ENCODE measurements around the gene MACF1. TPM values are rescaled to one million over a fixed set of nuclear protein-coding genes. Genes with fewer than 3 reads are reported as not detected.
A peak's percentile ranks its signal among the peaks of the same experiment; 100 is the strongest.
"Not testable (repeated sequence)": the region's sequence is repeated elsewhere in the genome, so short reads cannot be mapped to it uniquely, and the experiment has no call there.

The MACF1 gene
- total RNA-seq, 2 donors from 2014 or later, result 169 to 292 TPM

GRCh38 chr1:39425634-39426033 lies 221.1 kb downstream of the MACF1 start:
- DNase-seq (no peak), ATAC-seq (replicated peaks in 1 of 2) (no peak)
- H3K36me3 Mint-ChIP-seq (ENCODE audit: insufficient read depth in 2 of 2), result peaks cover 13 to 27% of the 10 kb centered on the region in 2 donors

GRCh38 chr1:39426346-39426745 lies 221.9 kb downstream of the MACF1 start:
- ATAC-seq (replicated peaks in 1 of 2), result no peak
- peak overlapping the region; percentile 91 for H3K27ac Mint-ChIP-seq
- H3K4me3 Mint-ChIP-seq, result no peak overlapping the region
- peaks cover 13 to 29% of the 10 kb centered on the region in 2 donors for H3K36me3 Mint-ChIP-seq (ENCODE audit: insufficient read depth in 2 of 2)
- H3K27me3 Mint-ChIP-seq (ENCODE audit: low read depth), result no peaks in the 10 kb centered on the region
- H3K4me1 Mint-ChIP-seq (ENCODE audit: low read depth), result peaks cover 5% of the 10 kb centered on the region
- H3K9me3 Mint-ChIP-seq, result no peaks in the 10 kb centered on the region
- DNase-seq, result no peak

More at GRCh38 chr1:39425634-39426033, 221.1 kb downstream of the MACF1 start:
- H3K4me1 Mint-ChIP-seq (ENCODE audit: low read depth), result peaks cover 8% of the 10 kb centered on the region
- no peak overlapping the region for H3K4me3 Mint-ChIP-seq
- no peaks in the 10 kb centered on the region for H3K9me3 Mint-ChIP-seq
- H3K27ac Mint-ChIP-seq, result peak overlapping the region; percentile 34
- H3K27me3 Mint-ChIP-seq (ENCODE audit: low read depth), result no peaks in the 10 kb centered on the region

GRCh38 chr1:39427374-39427773 lies 222.9 kb downstream of the MACF1 start:
- H3K27ac Mint-ChIP-seq, result peak overlapping the region; percentile 64
- no peaks in the 10 kb centered on the region for H3K9me3 Mint-ChIP-seq
- ATAC-seq (replicated peaks in 1 of 2) (no peak), DNase-seq (no peak)
- H3K4me3 Mint-ChIP-seq, result no peak overlapping the region
- no peaks in the 10 kb centered on the region for H3K27me3 Mint-ChIP-seq (ENCODE audit: low read depth)
- H3K4me1 Mint-ChIP-seq (ENCODE audit: low read depth), result peaks cover 2% of the 10 kb centered on the region
- peaks cover 11 to 29% of the 10 kb centered on the region in 2 donors for H3K36me3 Mint-ChIP-seq (ENCODE audit: insufficient read depth in 2 of 2)

- Mint-ChIP-seq H3K27me3 (ENCODE audit: low read depth) (no peaks in the 10 kb centered on the region), H3K36me3 (ENCODE audit: insufficient read depth in 2 of 2) (peaks cover 8 to 28% of the 10 kb centered on the region in 2 donors), H3K27ac (no peak overlapping the region), H3K4me3 (no peak overlapping the region), H3K9me3 (no peaks in the 10 kb centered on the region), H3K4me1 (ENCODE audit: low read depth) (no peaks in the 10 kb centered on the region)
- ATAC-seq (replicated peaks in 1 of 2) (no peak), DNase-seq (no peak)
Observed at GRCh38 chr1:39427912-39428311, 223.4 kb downstream of the MACF1 start.

- H3K4me1 Mint-ChIP-seq (ENCODE audit: low read depth), result no peaks in the 10 kb centered on the region
- H3K4me3 Mint-ChIP-seq, result no peak overlapping the region
- peaks cover 6 to 35% of the 10 kb centered on the region in 2 donors for H3K36me3 Mint-ChIP-seq (ENCODE audit: insufficient read depth in 2 of 2)
- H3K9me3 Mint-ChIP-seq, result no peaks in the 10 kb centered on the region
- DNase-seq, result no peak
- ATAC-seq (replicated peaks in 1 of 2), result no peak
- H3K27ac Mint-ChIP-seq, result peak overlapping the region; percentile 75
- H3K27me3 Mint-ChIP-seq (ENCODE audit: low read depth), result no peaks in the 10 kb centered on the region
Observed at GRCh38 chr1:39431927-39432326, 227.4 kb downstream of the MACF1 start.

- Mint-ChIP-seq H3K4me1 (ENCODE audit: low read depth) (no peaks in the 10 kb centered on the region), H3K9me3 (no peaks in the 10 kb centered on the region), H3K36me3 (ENCODE audit: insufficient read depth in 2 of 2) (peaks cover 9 to 30% of the 10 kb centered on the region in 2 donors), H3K27me3 (ENCODE audit: low read depth) (no peaks in the 10 kb centered on the region), H3K4me3 (no peak overlapping the region), H3K27ac (peak overlapping the region; percentile 92)
- no peak for ATAC-seq (replicated peaks in 1 of 2)
- no peak for DNase-seq
Observed at GRCh38 chr1:39434797-39435395, 230.4 kb downstream of the MACF1 start.

- H3K27ac Mint-ChIP-seq, result peak overlapping the region; percentile 92
- DNase-seq (no peak), ATAC-seq (replicated peaks in 1 of 2) (no peak)
Observed at GRCh38 chr1:39435597-39435996, 231.1 kb downstream of the MACF1 start.

GRCh38 chr1:39436842-39437241 lies 232.3 kb downstream of the MACF1 start:
- Mint-ChIP-seq H3K4me1 (ENCODE audit: low read depth) (no peaks in the 10 kb centered on the region), H3K4me3 (no peak overlapping the region), H3K36me3 (ENCODE audit: insufficient read depth in 2 of 2) (peaks cover 15 to 34% of the 10 kb centered on the region in 2 donors), H3K9me3 (no peaks in the 10 kb centered on the region), H3K27ac (peak overlapping the region; percentile 77), H3K27me3 (ENCODE audit: low read depth) (no peaks in the 10 kb centered on the region)
- ATAC-seq (replicated peaks in 1 of 2) (no peak), DNase-seq (no peak)

More at GRCh38 chr1:39435597-39435996, 231.1 kb downstream of the MACF1 start:
- Mint-ChIP-seq H3K27me3 (ENCODE audit: low read depth) (no peaks in the 10 kb centered on the region), H3K4me3 (no peak overlapping the region), H3K9me3 (no peaks in the 10 kb centered on the region), H3K36me3 (ENCODE audit: insufficient read depth in 2 of 2) (peaks cover 11 to 31% of the 10 kb centered on the region in 2 donors), H3K4me1 (ENCODE audit: low read depth) (no peaks in the 10 kb centered on the region)

GRCh38 chr1:39438042-39438441 lies 233.5 kb downstream of the MACF1 start:
- Mint-ChIP-seq H3K27me3 (ENCODE audit: low read depth) (no peaks in the 10 kb centered on the region), H3K9me3 (no peaks in the 10 kb centered on the region), H3K4me1 (ENCODE audit: low read depth) (no peaks in the 10 kb centered on the region), H3K27ac (peak overlapping the region; percentile 38), H3K36me3 (ENCODE audit: insufficient read depth in 2 of 2) (peaks cover 21 to 32% of the 10 kb centered on the region in 2 donors), H3K4me3 (no peak overlapping the region)
- no peak for DNase-seq
- no peak for ATAC-seq (replicated peaks in 1 of 2)

GRCh38 chr1:39440856-39441255 lies 236.4 kb downstream of the MACF1 start:
- ATAC-seq (replicated peaks in 1 of 2), result no peak
- Mint-ChIP-seq H3K9me3 (no peaks in the 10 kb centered on the region), H3K27ac (no peak overlapping the region), H3K36me3 (ENCODE audit: insufficient read depth in 2 of 2) (peaks cover 22 to 33% of the 10 kb centered on the region in 2 donors), H3K27me3 (ENCODE audit: low read depth) (no peaks in the 10 kb centered on the region), H3K4me1 (ENCODE audit: low read depth) (no peaks in the 10 kb centered on the region), H3K4me3 (no peak overlapping the region)
- no peak for DNase-seq

GRCh38 chr1:39441797-39442196 lies 237.3 kb downstream of the MACF1 start:
- H3K36me3 Mint-ChIP-seq (ENCODE audit: insufficient read depth in 2 of 2), result peaks cover 20 to 25% of the 10 kb centered on the region in 2 donors
- ATAC-seq (replicated peaks in 1 of 2) (no peak), DNase-seq (no peak)
- no peak overlapping the region for H3K27ac Mint-ChIP-seq
- no peaks in the 10 kb centered on the region for H3K27me3 Mint-ChIP-seq (ENCODE audit: low read depth)
- H3K4me3 Mint-ChIP-seq, result no peak overlapping the region
- H3K4me1 Mint-ChIP-seq (ENCODE audit: low read depth), result no peaks in the 10 kb centered on the region
- H3K9me3 Mint-ChIP-seq, result no peaks in the 10 kb centered on the region

- Mint-ChIP-seq H3K27me3 (ENCODE audit: low read depth) (no peaks in the 10 kb centered on the region), H3K27ac (no peak overlapping the region), H3K4me1 (ENCODE audit: low read depth) (no peaks in the 10 kb centered on the region), H3K36me3 (ENCODE audit: insufficient read depth in 2 of 2) (peaks cover 19 to 29% of the 10 kb centered on the region in 2 donors), H3K4me3 (no peak overlapping the region), H3K9me3 (no peaks in the 10 kb centered on the region)
- DNase-seq, result no peak
- no peak for ATAC-seq (replicated peaks in 1 of 2)
Observed at GRCh38 chr1:39445573-39445972, 241.1 kb downstream of the MACF1 start.

GRCh38 chr1:39446986-39447567 lies 242.6 kb downstream of the MACF1 start:
- Mint-ChIP-seq H3K27me3 (ENCODE audit: low read depth) (no peaks in the 10 kb centered on the region), H3K9me3 (no peaks in the 10 kb centered on the region), H3K36me3 (ENCODE audit: insufficient read depth in 2 of 2) (peaks cover 14 to 34% of the 10 kb centered on the region in 2 donors), H3K27ac (peak overlapping the region; percentile 22), H3K4me1 (ENCODE audit: low read depth) (no peaks in the 10 kb centered on the region), H3K4me3 (no peak overlapping the region)
- no peak for ATAC-seq (replicated peaks in 1 of 2)
- no peak for DNase-seq

- H3K27ac Mint-ChIP-seq; ATAC-seq (replicated peaks in 1 of 2); DNase-seq; H3K4me1 Mint-ChIP-seq (ENCODE audit: low read depth); H3K27me3 Mint-ChIP-seq (ENCODE audit: low read depth); H3K4me3 Mint-ChIP-seq; H3K9me3 Mint-ChIP-seq: not testable (repeated sequence)
- H3K36me3 Mint-ChIP-seq (ENCODE audit: insufficient read depth in 2 of 2), result peaks cover 10 to 36% of the 10 kb centered on the region in 2 donors
Observed at GRCh38 chr1:39450041-39450440, 245.5 kb downstream of the MACF1 start.
